ENCODE data around the gene HES6. TPM values are rescaled to one million over a fixed set of nuclear protein-coding genes. Genes with fewer than 3 reads are reported as not detected.
"Not testable (repeated sequence)": the region's sequence is repeated elsewhere in the genome, so short reads cannot be mapped to it uniquely, and the experiment has no call there.

The HES6 gene
- total RNA-seq, 4 donors from 2014 or later, result 2.9 to 9.0 (median 6.8) TPM

DNA sequence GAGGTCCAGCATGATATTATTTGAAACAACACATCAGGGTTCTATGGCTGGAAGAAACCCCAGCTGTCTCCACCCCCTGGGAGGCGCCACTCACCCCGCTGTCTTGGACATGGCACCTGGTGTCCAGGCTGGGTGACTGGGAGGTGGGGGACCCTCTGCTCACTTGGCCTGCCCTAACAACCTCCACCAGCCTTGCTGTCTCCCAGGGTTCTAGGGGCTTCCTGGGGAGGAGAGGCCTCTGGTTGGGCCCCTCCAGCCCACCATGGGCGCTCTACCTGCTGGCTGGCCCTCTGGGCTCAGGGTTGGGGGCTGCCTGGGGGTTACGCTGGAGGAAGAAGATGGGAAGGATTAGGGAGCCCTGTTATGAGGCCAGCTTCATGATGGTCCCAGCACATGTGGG is 32.3 kb upstream of the HES6 start:
- Histone ChIP-seq H3K4me3 (replicated peaks in 1 of 3) (no peak overlapping the region), H3K27ac (no peak overlapping the region), H3K27me3 (no peaks in the 10 kb centered on the region), H3K4me1 (no peaks in the 10 kb centered on the region), H3K36me3 (peaks cover 52 to 60% of the 10 kb centered on the region in 2 donors), H3K9me3 (no peaks in the 10 kb centered on the region)
- intact Hi-C loops (cut with DNase I), result no loop called here
- TF ChIP-seq POLR2A (IDR thresholded peaks at IDR 0.05), result no peak
- no peak for TF ChIP-seq CTCF (IDR thresholded peaks at IDR 0.05)
- no peak for DNase-seq
- WGBS, 2 donors, result 88 to 95% methylated on average over 3 to 4 of the region's 4 CpGs

GRCh38 chr2:238271686-238272085 is 31.8 kb upstream of the HES6 start:
- H3K9me3 ChIP-seq; DNase-seq; H3K27me3 ChIP-seq; H3K4me1 ChIP-seq; H3K27ac ChIP-seq; intact Hi-C loops (cut with DNase I); H3K4me3 ChIP-seq (replicated peaks in 1 of 3): not testable (repeated sequence)
- H3K36me3 ChIP-seq, result peaks cover 52 to 60% of the 10 kb centered on the region in 2 donors
- 81 to 88% methylated on average over 8 of the region's 8 CpGs for WGBS, 2 donors

DNA sequence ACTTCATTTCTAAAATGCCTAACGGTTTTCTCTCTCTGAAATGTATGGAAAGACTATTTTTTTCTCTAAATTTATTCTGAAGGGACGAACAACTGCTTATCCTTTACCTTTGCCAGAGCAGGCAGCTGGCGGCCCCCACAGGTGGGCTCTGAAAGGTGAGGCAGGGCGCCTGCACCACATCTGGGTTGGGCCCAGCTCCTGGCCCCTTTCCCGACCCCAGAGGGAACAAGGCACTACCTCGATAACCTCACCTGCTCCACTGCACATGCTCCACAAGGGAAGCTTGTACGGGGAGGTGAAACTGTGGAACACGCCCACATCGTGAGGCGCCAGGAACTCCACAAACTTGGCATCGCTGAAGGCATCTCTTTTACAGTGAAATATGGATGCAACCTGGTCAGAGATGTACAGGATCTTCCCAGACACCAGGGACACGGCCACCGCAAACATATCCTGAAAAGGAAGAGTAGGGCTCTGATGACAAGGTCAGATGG is 31.3 kb upstream of the HES6 start:
- WGBS, 2 donors, result 86 to 91% methylated on average over 13 of the region's 13 CpGs
- no peak overlapping the region for H3K27ac ChIP-seq
- H3K9me3 ChIP-seq, result no peaks in the 10 kb centered on the region
- no peaks in the 10 kb centered on the region for H3K27me3 ChIP-seq
- no peak for DNase-seq
- peaks cover 47 to 60% of the 10 kb centered on the region in 2 donors for H3K36me3 ChIP-seq
- intact Hi-C loops (cut with DNase I), result no loop called here
- TF ChIP-seq CTCF (IDR thresholded peaks at IDR 0.05) (no peak), POLR2A (IDR thresholded peaks at IDR 0.05) (no peak)
- H3K4me3 ChIP-seq (replicated peaks in 1 of 3), result no peak overlapping the region
- no peaks in the 10 kb centered on the region for H3K4me1 ChIP-seq

DNA sequence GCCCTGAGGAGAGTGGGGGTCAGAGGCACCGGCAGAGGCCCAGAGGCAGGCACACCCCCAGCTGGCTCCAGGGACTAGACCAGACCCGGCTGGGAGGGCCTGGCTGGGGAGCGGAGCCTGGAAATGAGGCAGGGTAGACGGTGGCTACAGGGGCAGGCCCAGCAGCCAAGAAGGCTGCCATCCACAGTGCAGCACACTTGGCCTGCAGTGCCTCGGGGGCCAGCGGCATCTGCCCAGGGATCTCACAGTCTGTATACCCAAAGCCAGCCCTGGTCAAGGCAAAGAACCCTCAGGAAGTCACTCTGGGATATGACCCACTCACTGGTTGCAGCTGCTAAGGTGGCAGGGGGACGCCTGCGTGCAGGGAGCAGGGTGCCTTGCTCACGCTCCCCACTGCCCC is 30.8 kb upstream of the HES6 start:
- intact Hi-C loops (cut with DNase I), result no loop called here
- H3K4me3 ChIP-seq (replicated peaks in 1 of 3), result no peak overlapping the region
- no peak overlapping the region for H3K27ac ChIP-seq
- H3K36me3 ChIP-seq, result peaks cover 44 to 58% of the 10 kb centered on the region in 2 donors
- H3K9me3 ChIP-seq, result no peaks in the 10 kb centered on the region
- H3K4me1 ChIP-seq, result no peaks in the 10 kb centered on the region
- H3K27me3 ChIP-seq, result no peaks in the 10 kb centered on the region
- TF ChIP-seq CTCF (IDR thresholded peaks at IDR 0.05), result no peak
- TF ChIP-seq POLR2A (IDR thresholded peaks at IDR 0.05), result no peak
- DNase-seq, result no peak
- WGBS, 2 donors, result 91 to 92% methylated on average over 6 to 7 of the region's 9 CpGs

- no peak overlapping the region for H3K4me3 ChIP-seq (replicated peaks in 1 of 3)
- H3K36me3 ChIP-seq, result peaks cover 35 to 50% of the 10 kb centered on the region in 2 donors
- H3K9me3 ChIP-seq, result no peaks in the 10 kb centered on the region
- no peaks in the 10 kb centered on the region for H3K4me1 ChIP-seq
- intact Hi-C loops (cut with DNase I), result no loop called here
- H3K27me3 ChIP-seq, result no peaks in the 10 kb centered on the region
- 94 to 98% methylated on average over 6 of the region's 6 CpGs for WGBS, 2 donors
- DNase-seq, result no peak
- H3K27ac ChIP-seq, result no peak overlapping the region
- TF ChIP-seq POLR2A (IDR thresholded peaks at IDR 0.05) (no peak), CTCF (IDR thresholded peaks at IDR 0.05) (no peak)
Measured at GRCh38 chr2:238269741-238270140, 29.9 kb upstream of the HES6 start.
